Fibroblast of villous mesenchyme (primary cell): ENCODE measurements around the gene TRPM5. TPM values are rescaled to one million over a fixed set of nuclear protein-coding genes. Genes with fewer than 3 reads are reported as not detected.

ENCODE experiments used
- DNase-seq: peaks from one replicate; pipeline ENCODE4 v3.0.0-alpha.2; 2010; ENCODE audit warnings: low read depth
- H3K4me3 ChIP-seq: 2 replicates; pipeline ENCODE4 v1.5.1; 2011; ENCODE audit warnings: low read depth, mild to moderate bottlenecking, low read length
- CTCF ChIP-seq: IDR thresholded peaks from 2 replicates; pipeline ENCODE4 v1.5.1; 2012; ENCODE audit warnings: low read depth, mild to moderate bottlenecking, low read length; ENCODE audit not compliant: insufficient read depth
- total RNA-seq: library from RNA; depleted of rRNA; stranded (reverse); fragments of >200 nt; gene quantifications from 2 replicates; pipeline ENCODE4 v1.2.3, GENCODE V29; 2012

TRPM5 gene
- total RNA-seq, 1 donor = not detected

DNA sequence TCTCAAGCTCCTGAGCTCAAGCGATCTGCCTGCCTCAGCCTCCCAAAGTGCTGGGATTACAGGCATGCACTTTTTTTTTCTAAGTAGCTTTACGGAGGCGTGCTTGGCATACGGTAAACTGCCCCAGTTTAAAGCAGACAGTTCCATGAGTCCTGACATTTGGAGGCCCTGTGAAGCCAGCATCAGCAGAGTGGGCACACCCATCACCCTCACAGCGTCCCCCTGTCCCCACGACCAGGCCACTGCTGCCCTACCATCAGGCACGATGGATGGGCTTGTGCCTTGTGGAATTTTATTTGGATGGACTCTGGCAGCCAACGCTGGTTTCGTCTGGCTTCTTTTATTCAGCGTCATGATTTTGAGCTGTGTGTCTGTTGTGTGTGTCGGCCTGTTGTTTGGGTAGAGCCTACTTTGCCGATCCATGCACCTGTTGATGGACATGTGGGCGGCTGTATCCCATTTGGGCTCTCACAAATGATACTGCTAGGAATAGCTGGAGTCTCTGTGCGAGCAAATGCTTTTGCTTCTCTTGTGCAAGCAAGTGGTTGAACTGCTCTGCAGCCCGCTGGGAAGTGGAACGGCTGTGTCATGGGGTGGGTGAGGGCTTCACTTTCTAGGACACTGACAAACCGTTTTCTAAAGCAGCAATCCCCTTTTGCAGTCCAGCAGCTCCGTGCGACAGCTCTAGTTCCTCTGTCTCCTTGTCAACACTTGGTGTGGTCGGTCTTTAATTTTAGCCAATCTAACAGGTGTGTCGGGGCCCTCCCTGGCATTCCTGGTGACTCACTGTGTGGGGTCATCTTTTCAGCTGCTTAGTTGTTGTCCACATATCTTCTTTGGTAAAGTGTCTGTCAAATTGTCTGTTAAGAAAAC, 24.3 kb upstream of the TRPM5 start:
- no peak overlapping the region for H3K4me3 ChIP-seq
- DNase-seq = no peak
- TF ChIP-seq CTCF = no peak

DNA sequence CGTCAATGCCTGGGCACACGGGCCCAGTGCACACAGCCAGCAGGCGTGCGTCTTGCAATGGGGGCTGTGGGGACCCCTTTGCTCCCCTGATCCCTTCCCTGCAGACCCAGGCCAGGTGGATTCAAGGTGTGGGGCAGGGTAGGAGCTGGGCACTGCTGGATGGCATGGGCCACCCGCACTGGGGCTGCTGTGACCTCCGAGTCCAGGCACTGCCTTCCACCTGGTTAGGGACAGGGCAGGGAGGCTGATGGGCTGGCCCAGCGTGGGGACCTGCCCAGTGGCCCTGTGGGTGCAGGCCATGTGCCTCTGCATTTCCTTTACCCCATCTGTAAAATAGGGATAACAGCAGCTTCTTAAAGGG, 23.4 kb upstream of the TRPM5 start:
- DNase-seq = no peak

GRCh38 chr11:2466869-2467694, 22.8 kb upstream of the TRPM5 start:
- H3K4me3 ChIP-seq = no peak overlapping the region
- TF ChIP-seq CTCF = no peak
- DNase-seq = no peak

More for the DNA sequence above, 23.4 kb upstream of the TRPM5 start:
- TF ChIP-seq CTCF = no peak
- H3K4me3 ChIP-seq = no peak overlapping the region

DNA sequence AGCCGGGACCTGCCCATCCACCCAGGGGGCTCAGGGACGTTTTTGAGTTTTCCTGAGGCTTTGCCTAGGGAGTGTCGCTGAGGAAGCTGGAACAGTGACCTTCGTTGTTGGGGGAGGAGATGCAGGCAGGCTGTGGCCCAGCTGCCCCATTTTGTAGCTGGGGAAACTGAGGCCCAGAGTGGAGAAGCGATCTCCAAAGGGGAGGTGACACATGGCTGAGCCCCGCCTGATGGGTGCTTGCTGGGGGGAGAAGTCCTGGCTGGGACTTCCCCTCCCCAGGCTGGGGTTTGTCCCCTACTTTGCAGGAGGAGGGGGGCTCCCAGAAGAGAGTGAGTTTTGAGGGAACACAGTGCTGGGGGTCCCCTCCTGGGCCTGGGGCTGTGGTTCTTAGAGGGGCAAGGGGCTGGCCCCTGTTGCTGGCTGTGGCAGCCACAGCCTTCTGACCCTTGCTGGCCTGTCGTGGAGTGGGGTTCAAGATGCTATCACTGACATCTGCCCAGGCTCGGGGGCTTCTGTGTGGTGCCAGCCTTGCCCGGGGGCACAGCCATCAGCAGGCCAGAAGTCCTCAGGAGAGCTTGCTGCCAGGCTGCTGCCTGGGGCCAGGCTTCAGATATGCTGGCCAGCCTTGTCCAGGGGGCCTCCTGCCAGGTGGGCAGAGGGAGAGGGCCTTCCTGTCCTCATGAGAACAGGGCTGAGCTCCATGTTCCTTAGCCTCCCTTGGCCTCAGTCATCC, 21.9 kb upstream of the TRPM5 start:
- DNase-seq = no peak
- TF ChIP-seq CTCF = no peak
- no peak overlapping the region for H3K4me3 ChIP-seq

GRCh38 chr11:2465202-2466068, 21.1 kb upstream of the TRPM5 start:
- TF ChIP-seq CTCF = no peak
- no peak for DNase-seq
- no peak overlapping the region for H3K4me3 ChIP-seq
